ENCODE results near the gene RTBDN.
"Not testable (repeated sequence)": the region's sequence is repeated elsewhere in the genome, so short reads cannot be mapped to it uniquely, and the experiment has no call there.

The RTBDN gene

DNA sequence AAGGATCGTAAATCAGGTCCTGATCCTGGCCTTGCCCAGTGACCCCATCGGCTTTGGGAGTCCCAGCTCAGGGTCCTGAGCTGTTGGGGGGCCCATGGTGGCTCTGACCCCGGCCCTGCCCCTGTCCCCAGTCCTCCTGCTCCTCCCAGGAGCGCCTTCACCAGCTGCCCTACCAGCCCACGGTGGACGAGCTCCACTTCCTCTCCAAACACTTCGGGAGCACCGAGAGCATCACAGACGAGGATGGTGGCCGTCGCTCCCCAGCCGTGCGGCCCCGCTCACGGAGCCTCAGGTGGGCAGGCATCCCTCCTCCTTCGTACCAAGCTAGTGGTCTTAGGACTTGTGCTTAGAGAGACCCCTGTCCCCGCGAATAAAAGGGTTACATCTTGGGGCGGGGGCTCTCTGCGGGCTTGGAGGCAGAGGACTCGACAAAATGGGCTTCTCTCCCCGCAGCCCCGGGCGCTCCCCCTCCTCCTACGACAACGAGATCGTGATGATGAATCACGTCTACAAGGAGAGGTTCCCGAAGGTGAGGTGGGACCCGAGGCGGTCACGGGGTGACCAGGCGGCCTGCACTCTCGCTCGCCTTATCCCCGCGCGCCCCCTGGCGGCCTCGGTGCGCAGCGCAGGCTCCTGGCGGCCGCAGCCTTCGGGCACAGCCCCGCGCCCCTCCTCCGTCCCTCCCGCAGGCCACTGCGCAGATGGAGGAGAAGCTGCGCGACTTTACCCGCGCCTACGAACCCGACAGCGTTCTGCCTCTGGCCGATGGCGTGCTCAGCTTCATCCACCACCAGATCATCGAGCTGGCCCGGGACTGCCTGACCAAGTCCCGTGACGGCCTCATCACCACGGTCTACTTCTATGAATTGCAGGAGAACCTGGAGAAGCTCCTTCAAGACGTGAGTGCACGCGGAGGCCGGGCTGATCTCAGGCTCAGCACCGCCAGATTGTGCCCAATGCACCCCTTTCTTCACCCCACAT, 13.1 kb upstream of the RTBDN start:
- DNase-seq, result peak in 1 of 2 experiments; percentile 31

DNA sequence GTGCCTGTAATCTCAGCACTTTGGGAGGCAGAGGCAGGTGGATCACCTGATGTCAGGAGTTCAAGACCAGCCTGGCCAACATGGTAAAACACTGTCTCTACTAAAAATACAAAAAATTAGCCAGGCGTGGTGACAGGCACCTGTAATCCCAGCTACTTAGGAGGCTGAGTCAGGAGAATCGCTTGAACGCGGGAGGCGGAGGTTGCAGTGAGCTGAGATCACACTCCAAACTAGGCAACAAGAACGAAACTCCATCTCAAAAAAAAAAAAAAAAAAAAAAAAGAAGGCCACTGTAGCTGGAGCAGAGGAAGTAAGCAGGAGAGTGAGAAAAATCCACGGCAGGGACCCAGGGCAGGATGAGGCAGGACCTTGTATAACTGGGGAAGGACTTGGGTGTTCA, 12.2 kb upstream of the RTBDN start:
- not testable (repeated sequence) for DNase-seq

DNA sequence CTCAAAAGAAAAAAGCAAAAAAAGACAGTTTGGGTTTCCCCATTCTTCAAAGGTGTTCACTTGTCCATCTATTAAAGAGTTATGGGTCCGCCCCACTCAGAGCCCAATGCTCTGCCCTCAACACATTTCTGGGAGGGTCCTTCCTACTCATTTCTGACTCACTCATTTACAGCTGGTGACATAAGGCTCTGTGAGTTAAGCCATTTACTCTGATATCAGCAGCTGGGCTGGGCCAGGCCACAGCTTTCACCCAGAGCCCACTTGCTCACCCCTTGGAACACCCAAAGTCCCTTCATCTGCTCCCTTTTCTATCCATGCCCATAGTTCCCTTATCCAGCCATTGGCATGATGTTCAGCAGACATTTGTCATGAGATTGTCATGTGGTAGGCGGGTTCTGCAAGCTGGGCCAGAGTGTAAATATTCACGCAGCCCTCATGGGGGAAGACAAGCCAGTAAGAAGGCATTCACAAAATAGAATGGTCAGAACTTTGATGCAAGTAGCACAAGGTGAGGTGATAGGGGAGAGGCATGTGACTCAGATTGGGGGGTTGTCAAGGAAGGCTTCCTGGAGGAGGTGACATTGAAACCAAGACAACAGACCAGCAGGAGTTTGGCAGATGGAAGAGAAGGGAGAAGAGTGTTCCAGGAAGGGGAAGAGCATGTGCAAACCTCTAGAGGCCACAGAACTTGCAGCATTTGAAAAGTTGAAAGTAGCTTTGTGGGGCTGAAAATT, 9.8 kb upstream of the RTBDN start:
- DNase-seq, result no peak

- DNase-seq, result no peak
Observed at GRCh38 chr19:12843328-12843727, 8.9 kb upstream of the RTBDN start.

DNA sequence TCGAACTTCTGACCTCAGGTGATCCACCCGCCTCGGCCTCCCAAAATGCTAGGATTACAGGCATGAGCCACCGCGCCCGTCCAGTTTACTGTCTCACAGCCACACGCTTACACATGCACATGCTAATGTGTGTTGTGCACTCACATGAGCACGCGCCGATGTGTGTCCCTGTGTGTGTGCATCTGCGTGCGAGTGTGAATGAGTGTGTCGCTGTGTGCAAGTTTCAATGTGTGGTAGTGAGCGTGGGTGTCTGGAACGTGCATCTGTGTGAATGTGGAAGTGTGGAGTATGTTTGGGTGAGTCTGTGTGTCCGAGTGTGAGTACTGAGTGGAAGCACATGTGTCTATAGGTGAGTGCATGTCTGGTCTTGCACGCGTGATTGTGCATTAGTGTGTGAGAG, 8.1 kb upstream of the RTBDN start:
- no peak for DNase-seq

DNA sequence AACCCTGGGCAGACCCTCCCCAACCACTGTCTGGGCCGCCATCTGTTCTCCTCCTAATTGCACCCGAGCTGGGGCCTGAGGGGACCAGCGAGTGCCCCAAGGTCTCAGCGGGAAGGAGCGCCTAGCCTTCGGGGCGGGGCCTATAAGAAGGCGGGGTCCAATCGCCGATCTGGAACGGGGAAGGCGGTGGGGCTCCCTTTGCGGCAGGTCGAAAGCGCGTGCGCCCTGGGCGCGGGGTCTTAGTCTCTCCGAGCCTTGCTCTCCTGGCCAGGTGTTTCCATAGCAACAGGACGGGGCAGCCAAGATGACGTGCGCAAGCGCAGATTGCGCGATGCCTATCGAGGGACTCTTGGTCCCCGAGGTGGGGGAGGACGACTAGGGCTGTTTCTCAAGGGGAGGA, 6.7 kb upstream of the RTBDN start:
- DNase-seq, result no peak

GRCh38 chr19:12840091-12841079, 6.0 kb upstream of the RTBDN start:
- no peak for DNase-seq

DNA sequence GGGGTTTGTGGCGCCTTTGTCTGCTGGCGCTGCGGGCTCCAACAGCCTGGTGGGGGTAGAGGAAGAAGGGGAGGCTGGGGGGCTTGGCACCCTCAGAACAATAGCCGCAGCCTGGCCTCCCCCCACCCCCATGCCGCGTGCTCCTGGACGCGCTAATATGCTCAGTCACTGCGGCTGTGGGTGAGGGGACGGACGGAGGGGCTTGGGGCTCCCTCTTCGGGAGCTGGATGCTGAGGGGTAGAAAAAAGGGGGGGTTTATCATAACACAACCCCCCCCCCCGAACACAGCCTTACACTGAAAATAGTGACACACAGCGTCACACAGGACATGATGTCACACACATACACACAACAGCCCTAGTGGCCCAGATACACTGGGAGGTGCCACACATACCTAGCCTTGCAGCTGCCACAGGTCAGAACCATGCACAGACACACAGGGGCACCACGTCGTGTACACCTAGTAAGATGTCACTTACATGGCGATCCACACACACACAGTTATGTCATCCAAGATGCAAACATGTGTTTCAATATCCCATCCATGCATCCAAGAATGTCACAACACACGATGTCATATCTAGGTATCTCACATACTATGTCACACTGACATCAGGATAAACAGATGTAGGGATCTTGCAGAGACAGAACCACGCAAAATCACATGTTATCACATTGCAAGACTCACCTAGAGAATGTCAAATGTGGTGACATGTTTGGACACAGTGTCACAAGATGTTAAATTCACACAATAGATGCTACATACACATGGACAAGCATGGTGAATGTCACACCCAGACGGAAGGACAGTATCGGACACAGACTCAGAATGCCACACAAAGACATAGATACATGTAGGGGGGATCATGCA, 4.7 kb upstream of the RTBDN start:
- no peak for DNase-seq

DNA sequence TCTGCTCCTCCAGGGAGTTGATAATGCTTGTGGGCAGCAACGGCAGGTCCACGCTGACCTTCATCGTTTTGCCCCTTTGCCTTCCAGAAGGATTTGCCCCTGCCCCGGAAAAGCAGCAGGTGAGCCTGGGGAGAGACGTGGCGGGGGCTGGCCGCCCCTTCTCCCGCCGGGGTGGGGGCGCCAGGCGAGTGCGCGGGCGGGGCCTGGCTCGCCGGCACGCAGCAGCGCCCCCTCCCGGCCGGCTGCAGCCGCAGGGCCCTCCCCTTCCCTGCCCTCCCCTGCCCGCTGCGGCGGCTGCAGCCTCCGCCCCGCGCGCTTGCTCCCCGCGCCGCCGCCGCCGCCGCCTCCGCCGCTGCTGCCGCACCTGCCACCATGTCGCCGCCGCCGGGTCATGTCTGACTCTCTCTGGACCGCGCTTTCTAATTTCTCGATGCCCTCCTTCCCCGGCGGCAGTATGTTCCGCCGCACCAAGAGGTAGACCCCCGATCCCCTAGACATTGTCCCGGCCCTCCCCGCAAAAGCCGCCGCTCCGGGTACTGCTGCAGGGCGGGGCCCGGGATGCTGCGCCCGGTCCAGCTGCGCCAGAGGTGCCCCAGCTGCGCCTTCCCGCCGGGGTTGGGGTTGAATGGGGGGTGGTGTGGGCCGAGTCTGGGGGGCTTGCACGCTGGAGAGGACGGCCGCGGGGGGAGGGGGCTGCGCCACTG, 4.0 kb upstream of the RTBDN start, which contains the start of gene MAST1:
MAST1 (plus strand) TSS at position 334 of the 704 bp plus-strand sequence; CDS start at position 392, 58 bp downstream.
- DNase-seq, result peak in 1 of 2 experiments; percentile 61

- DNase-seq, result no peak
Observed at GRCh38 chr19:12837225-12837624, 2.8 kb upstream of the RTBDN start.

- DNase-seq, result no peak
Observed at GRCh38 chr19:12836529-12836863, 2.1 kb upstream of the RTBDN start.

- no peak for DNase-seq
Observed at GRCh38 chr19:12834976-12835757, 788 bp upstream of the RTBDN start.

DNA sequence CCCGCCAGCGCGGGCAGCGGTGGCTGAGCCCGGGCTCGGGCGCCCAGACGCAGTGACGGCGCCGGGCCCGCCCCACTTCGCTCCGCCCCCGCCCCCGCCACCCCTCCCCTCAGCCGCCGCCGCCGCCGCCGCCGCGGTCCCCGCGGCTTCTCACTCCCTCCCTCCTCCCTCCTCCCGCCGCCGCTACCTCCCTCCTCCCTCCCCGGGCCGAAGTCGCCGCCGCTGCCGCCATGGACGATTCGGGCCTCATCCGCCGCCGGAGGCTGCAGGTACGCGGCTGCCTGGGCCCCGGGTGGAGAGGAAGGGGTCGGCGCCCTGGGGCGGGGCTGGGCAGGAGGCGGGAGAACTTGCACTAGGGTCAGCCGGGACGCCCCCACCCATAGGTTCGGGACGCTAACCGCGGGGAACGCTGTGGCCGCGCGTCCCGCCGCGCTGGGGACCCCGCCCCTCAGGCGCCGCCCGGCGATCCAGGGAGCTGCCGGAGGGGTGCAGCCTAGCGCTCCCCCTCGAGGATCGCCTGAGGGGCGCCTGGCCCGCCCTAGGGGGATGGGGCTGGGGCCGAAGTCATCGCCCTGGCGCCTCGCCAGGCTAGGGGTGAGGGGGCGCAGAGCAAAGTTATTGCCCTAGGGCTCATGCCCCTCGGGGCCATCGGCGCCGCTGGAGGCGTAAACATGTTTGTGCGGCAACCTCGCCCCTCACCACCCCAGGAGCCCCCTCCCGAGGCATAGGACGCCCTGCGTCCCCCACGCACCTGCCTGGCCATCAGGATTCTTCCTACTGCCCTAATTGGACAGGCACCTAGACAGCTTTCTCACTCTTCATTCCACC, 427 bp downstream of the RTBDN start:
- DNase-seq, result peak; percentile 32 to 49

DNA sequence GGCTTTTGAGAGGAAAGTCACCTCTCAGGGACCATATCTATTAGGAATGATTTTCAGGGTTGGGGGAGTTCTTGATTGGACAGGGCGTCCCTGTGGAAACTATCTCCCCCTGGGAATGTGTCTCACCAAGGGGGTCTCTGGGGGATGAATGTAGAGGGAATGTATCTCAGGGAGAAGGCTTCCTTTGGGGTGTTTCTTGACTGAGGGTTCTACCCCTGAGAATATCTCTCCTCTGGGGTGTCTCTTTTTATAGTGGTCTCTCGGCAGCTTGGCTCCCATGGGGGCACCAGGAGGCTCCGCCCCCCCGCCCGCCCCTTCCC, 1.0 kb downstream of the RTBDN start:
- DNase-seq, result no peak

DNA sequence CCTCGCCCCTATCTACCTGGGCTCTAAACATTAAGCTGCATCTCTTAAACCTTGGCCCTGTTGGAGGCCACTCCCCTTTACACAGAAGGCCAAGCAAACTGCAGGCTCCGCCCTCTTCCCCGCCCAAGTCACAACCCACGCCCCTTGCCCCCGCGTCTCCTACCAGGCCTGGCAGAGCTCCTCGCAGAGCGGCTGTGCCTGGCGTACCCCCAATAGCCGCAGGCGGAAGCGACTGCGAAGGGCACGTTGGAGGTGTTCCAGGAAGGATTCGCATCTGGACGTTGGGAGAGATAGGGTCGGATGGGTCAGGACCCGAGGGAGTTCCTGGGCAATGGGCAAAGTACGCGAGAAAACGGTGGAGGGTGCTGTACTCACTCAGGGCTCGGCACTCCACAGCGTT, 5.9 kb downstream of the RTBDN start:
- no peak for DNase-seq

DNA sequence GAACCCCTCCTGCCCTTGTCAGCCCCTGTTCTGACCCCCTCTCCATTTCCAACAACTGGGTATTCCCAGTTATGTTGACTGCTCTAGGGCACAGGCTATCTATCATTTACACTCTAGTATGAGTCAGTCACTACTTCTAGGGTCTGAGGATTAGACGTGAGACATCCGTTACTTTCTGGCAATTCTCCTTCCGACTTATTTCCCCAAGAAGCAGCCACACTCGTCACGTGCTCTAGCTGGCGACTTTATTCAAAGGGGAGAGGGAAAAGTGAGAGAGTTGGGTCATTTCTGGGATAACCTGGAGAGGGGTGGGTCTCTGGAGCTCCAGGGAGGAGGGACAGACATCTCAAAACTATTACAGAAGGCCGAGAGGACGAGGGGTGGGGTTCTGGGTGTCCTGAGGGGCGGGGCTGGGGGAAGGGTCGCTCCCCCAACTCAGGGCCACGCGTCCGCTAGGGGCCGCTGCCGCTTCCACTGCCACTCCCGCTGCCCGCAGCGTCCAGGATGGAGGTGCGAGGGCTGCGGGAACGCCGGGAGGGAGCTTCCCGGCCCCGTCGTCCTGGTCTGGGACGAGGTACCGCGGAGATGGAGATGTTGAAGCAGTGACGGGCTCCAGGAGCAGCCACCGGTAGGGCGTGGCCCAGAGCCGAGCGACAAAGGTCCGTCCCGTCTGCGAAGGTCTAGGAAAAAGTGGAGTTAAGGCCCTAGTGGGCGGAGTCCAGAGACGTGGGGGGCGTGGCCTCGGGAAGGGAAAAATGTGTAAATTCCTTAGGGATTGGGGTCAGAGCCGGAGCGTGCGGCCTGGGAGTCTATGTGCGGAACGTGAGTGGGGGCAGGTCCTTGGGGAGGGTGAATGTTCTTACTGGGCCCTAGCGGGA, 8.9 kb downstream of the RTBDN start:
- peak; percentile 52 to 62 for DNase-seq

DNA sequence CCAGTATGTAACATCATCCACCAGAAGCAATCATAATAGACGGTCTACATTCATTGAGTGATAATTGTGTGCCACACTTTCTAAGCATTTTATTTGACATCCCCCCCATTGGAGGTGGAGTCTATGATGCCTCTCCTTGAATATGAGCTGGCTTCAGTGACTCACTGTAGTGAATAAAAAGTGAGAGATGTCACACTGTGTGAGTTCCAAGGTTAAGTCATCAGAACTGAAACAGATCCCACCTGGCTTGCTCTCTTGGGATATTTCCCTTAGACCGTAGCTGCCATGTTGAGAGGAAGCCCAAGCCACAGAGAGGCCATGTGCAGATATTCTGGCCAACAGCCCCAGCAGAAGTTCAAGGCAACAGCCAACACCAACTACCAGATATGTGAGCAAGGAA, 12.6 kb downstream of the RTBDN start:
- DNase-seq, result no peak

GRCh38 chr19:12817810-12818209, 16.6 kb downstream of the RTBDN start:
- DNase-seq, result not testable (repeated sequence)

All from NCI-H1930 (cell line).